H9 (cell line): Measurements from ENCODE around the gene BRD8. TPM values are rescaled to one million over a fixed set of nuclear protein-coding genes. Genes with fewer than 3 reads are reported as not detected.

Experiments used
- DNase-seq: peaks from one replicate; pipeline ENCODE4 v3.0.0-alpha.2; 2017
- H2AFZ ChIP-seq: one replicate; pipeline ENCODE4 v1.6.1; 2013; ENCODE audit warnings: mild to moderate bottlenecking, low read length, control low read depth, moderate library complexity
- H2AK5ac ChIP-seq: 2 replicates; pipeline ENCODE4 v1.6.1; 2013; ENCODE audit warnings: low read length, control low read depth, mixed read lengths; ENCODE audit not compliant: insufficient read length
- H2BK120ac ChIP-seq: one replicate; pipeline ENCODE4 v1.6.1; 2013; ENCODE audit warnings: low read depth, mild to moderate bottlenecking, low read length, control low read depth, inconsistent platforms; ENCODE audit not compliant: poor library complexity, severe bottlenecking
- H2BK12ac ChIP-seq: 2 replicates; pipeline ENCODE4 v1.6.1; 2013; ENCODE audit warnings: low read length, control low read depth, mixed read lengths, low read depth; ENCODE audit not compliant: insufficient read length
- H2BK15ac ChIP-seq: 2 replicates; pipeline ENCODE4 v1.6.1; 2013; ENCODE audit warnings: low read depth, low read length, control low read depth
- H2BK20ac ChIP-seq: one replicate; pipeline ENCODE4 v1.6.1; 2013; ENCODE audit warnings: low read depth, mild to moderate bottlenecking, low read length, control low read depth, inconsistent platforms; ENCODE audit not compliant: poor library complexity, severe bottlenecking
- H2BK5ac ChIP-seq: 2 replicates; pipeline ENCODE4 v1.6.1; 2013; ENCODE audit warnings: low read length, control low read depth, mixed read lengths; ENCODE audit not compliant: insufficient read length
- H3K14ac ChIP-seq: 2 replicates; pipeline ENCODE4 v1.6.1; 2013; ENCODE audit warnings: low read length, control low read depth; ENCODE audit not compliant: insufficient read depth
- H3K18ac ChIP-seq: 2 replicates; pipeline ENCODE4 v1.6.1; 2013; ENCODE audit warnings: low read depth, mild to moderate bottlenecking, mixed read lengths, low read length, control low read depth; ENCODE audit not compliant: insufficient read length
- H3K23ac ChIP-seq: 2 replicates; pipeline ENCODE4 v1.6.1; 2013; ENCODE audit warnings: low read length, control low read depth, mixed read lengths, low read depth; ENCODE audit not compliant: insufficient read length
- H3K23me2 ChIP-seq: 2 replicates; pipeline ENCODE4 v1.6.1; 2013; ENCODE audit warnings: low read depth, mild to moderate bottlenecking, mixed read lengths, low read length, control low read depth; ENCODE audit not compliant: insufficient read length, poor library complexity, severe bottlenecking
- H3K27ac ChIP-seq: 2 replicates; pipeline ENCODE4 v1.5.1; 2013; ENCODE audit warnings: low read length, control low read depth, mixed read lengths, low read depth; ENCODE audit not compliant: insufficient read length
- H3K27me3 ChIP-seq: 2 replicates; pipeline ENCODE4 v1.6.1; 2013; ENCODE audit warnings: low read length, control low read depth, inconsistent platforms; ENCODE audit not compliant: insufficient read depth
- H3K4ac ChIP-seq: 2 replicates; pipeline ENCODE4 v1.6.1; 2013; ENCODE audit warnings: low read depth, mild to moderate bottlenecking, control low read depth, inconsistent platforms, low read length, moderate library complexity
- H3K4me1 ChIP-seq: 2 replicates; pipeline ENCODE4 v1.6.1; 2013; ENCODE audit warnings: low read length, control low read depth, inconsistent platforms; ENCODE audit not compliant: insufficient read depth
- H3K4me2 ChIP-seq: 2 replicates; pipeline ENCODE4 v1.6.1; 2013; ENCODE audit warnings: low read length, control low read depth, mixed read lengths; ENCODE audit not compliant: insufficient read length, insufficient read depth
- H3K56ac ChIP-seq: 2 replicates; pipeline ENCODE4 v1.6.1; 2013; ENCODE audit warnings: low read depth, mild to moderate bottlenecking, mixed read lengths, low read length, control low read depth; ENCODE audit not compliant: insufficient read length
- H3K79me1 ChIP-seq: 2 replicates; pipeline ENCODE4 v1.6.1; 2013; ENCODE audit warnings: low read depth, mild to moderate bottlenecking, moderate library complexity, low read length, control low read depth, inconsistent platforms; ENCODE audit not compliant: insufficient read depth, poor library complexity, severe bottlenecking
- H3K79me2 ChIP-seq: 2 replicates; pipeline ENCODE4 v1.6.1; 2013; ENCODE audit warnings: low read length, control low read depth, inconsistent platforms; ENCODE audit not compliant: insufficient read depth
- H3K9ac ChIP-seq: 2 replicates; pipeline ENCODE4 v1.6.1; 2013; ENCODE audit warnings: low read length, control low read depth, mixed read lengths; ENCODE audit not compliant: insufficient read length; ENCODE audit errors: extremely low read depth
- H3K9me3 ChIP-seq: one replicate; pipeline ENCODE4 v1.6.1; 2013; ENCODE audit warnings: low read depth, low read length, inconsistent platforms; ENCODE audit not compliant: control insufficient read depth
- H3T11ph ChIP-seq: one replicate; pipeline ENCODE4 v1.6.1; 2013; ENCODE audit warnings: mild to moderate bottlenecking, low read length, control low read depth, inconsistent platforms
- H4K20me1 ChIP-seq: one replicate; pipeline ENCODE4 v1.6.1; 2013; ENCODE audit not compliant: control insufficient read depth, insufficient read length, insufficient read depth
- H4K5ac ChIP-seq: 2 replicates; pipeline ENCODE4 v1.6.1; 2013; ENCODE audit warnings: low read depth, mild to moderate bottlenecking, mixed read lengths, low read length, control low read depth; ENCODE audit not compliant: insufficient read length
- H4K8ac ChIP-seq: replicated peaks from 2 replicates; pipeline ENCODE4 v1.6.1; 2013; ENCODE audit warnings: low read length, control low read depth, mixed read lengths, low read depth; ENCODE audit not compliant: insufficient read length
- H4K91ac ChIP-seq: 2 replicates; pipeline ENCODE4 v1.6.1; 2013; ENCODE audit warnings: low read depth, mild to moderate bottlenecking, moderate library complexity, mixed read lengths, low read length, control low read depth; ENCODE audit not compliant: insufficient read length
- H3K27ac Mint-ChIP-seq, 3 experiments: 2 replicates in 2 of 3; 3 replicates in 1 of 3; pipeline ENCODE4 v1.8.0; 2020 to 2021; ENCODE audit warnings: mixed read lengths in 3 of 3, mild to moderate bottlenecking in 1 of 3, moderate library complexity in 1 of 3
- H3K27me3 Mint-ChIP-seq: 2 replicates; pipeline ENCODE4 v1.8.0; 2021; ENCODE audit warnings: low read depth, mild to moderate bottlenecking, moderate library complexity, mixed read lengths
- H3K36me3 Mint-ChIP-seq, 3 experiments: 2 replicates in 2 of 3; 3 replicates in 1 of 3; pipeline ENCODE4 v1.8.0; 2020 to 2021; ENCODE audit warnings: low read depth in 3 of 3, mixed read lengths in 3 of 3; ENCODE audit not compliant: insufficient read depth in 1 of 3
- H3K4me1 Mint-ChIP-seq, 2 experiments: 2 replicates each; pipeline ENCODE4 v1.8.0; 2020; ENCODE audit warnings: mixed read lengths in 2 of 2
- H3K4me3 Mint-ChIP-seq, 2 experiments: 2 replicates in 1 of 2; 3 replicates in 1 of 2; pipeline ENCODE4 v1.8.0; 2020 to 2021; ENCODE audit warnings: mild to moderate bottlenecking in 2 of 2, mixed read lengths in 2 of 2, moderate library complexity in 1 of 2
- H3K9me3 Mint-ChIP-seq, 2 experiments: 2 replicates in 1 of 2; 3 replicates in 1 of 2; pipeline ENCODE4 v1.8.0; 2020; ENCODE audit warnings: mild to moderate bottlenecking in 2 of 2, mixed read lengths in 2 of 2, moderate library complexity in 1 of 2
- WGBS: extraction: QIAGEN DNeasy Blood & Tissue Kit; methylation state at CpG from one replicate; pipeline ENCODE4 v1.1.7; 2013; ENCODE audit warnings: missing lambda C conversion rate, low lambda C conversion rate, mixed read lengths; ENCODE audit not compliant: insufficient read length; ENCODE audit errors: extremely low coverage; 5-methylcytosine and 5-hydroxymethylcytosine counted together
- total RNA-seq: library from RNA; stranded (reverse); gene quantifications from 2 replicates; pipeline ENCODE4 v1.2.1, GENCODE V29; 2021
- TF ChIP-seq, protein P1 (sequence below): fragments of 200-600 bp; sonication (generic); conservative IDR thresholded peaks from 3 replicates; pipeline ENCODE4 v1.8.0; 2021; ENCODE audit warnings: antibody characterized with exemption, mild to moderate bottlenecking

Gene BRD8
- total RNA-seq, 1 experiment from 2014 or later = 67.9 TPM

- Histone ChIP-seq H3K4me2 (no peak overlapping the region), H3K23me2 (peaks cover 5% of the 10 kb centered on the region), H4K8ac (no peak overlapping the region), H2BK5ac (no peak overlapping the region), H3K27me3 (no peaks in the 10 kb centered on the region; the same call in 1 of the 2 replicates), H3K79me2 (no peaks in the 10 kb centered on the region), H3K4me1 (no peaks in the 10 kb centered on the region), H2BK20ac (no peak overlapping the region), H2AFZ (no peak overlapping the region), H3K27ac (no peak overlapping the region), H3K9ac (no peak overlapping the region), H3K56ac (no peak overlapping the region), H2AK5ac (no peak overlapping the region), H4K91ac (no peak overlapping the region), H2BK120ac (no peak overlapping the region), H4K5ac (no peak overlapping the region), H3T11ph (no peak overlapping the region), H4K20me1 (no peaks in the 10 kb centered on the region), H3K9me3 (no peaks in the 10 kb centered on the region), H3K14ac (no peak overlapping the region), H3K23ac (no peak overlapping the region), H2BK15ac (no peak overlapping the region), H3K4ac (no peak overlapping the region), H3K18ac (no peak overlapping the region), H2BK12ac (no peak overlapping the region), H3K79me1 (no peaks in the 10 kb centered on the region)
- Mint-ChIP-seq H3K9me3 (0 out of 5 replicates have a peak, but pooled peaks cover 0 to 3% of the 10 kb centered on the region in 2 experiments), H3K27me3 (peaks cover 6% of the 10 kb centered on the region), H3K36me3 (no peaks in the 10 kb centered on the region), H3K4me1 (peaks cover 6% of the 10 kb centered on the region in 2 experiments), H3K4me3 (no peak overlapping the region), H3K27ac (no peak overlapping the region)
- no CpG with 5 or more reads among the region's 1 CpG for WGBS
- TF ChIP-seq, protein P1, sequence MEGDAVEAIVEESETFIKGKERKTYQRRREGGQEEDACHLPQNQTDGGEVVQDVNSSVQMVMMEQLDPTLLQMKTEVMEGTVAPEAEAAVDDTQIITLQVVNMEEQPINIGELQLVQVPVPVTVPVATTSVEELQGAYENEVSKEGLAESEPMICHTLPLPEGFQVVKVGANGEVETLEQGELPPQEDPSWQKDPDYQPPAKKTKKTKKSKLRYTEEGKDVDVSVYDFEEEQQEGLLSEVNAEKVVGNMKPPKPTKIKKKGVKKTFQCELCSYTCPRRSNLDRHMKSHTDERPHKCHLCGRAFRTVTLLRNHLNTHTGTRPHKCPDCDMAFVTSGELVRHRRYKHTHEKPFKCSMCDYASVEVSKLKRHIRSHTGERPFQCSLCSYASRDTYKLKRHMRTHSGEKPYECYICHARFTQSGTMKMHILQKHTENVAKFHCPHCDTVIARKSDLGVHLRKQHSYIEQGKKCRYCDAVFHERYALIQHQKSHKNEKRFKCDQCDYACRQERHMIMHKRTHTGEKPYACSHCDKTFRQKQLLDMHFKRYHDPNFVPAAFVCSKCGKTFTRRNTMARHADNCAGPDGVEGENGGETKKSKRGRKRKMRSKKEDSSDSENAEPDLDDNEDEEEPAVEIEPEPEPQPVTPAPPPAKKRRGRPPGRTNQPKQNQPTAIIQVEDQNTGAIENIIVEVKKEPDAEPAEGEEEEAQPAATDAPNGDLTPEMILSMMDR = no peak
- DNase-seq = no peak
Measured at GRCh38 chr5:138141734-138142133, 36.7 kb downstream of the BRD8 start.
